ENCODE measurements around the gene ADARB1.
A peak's percentile ranks its signal among the peaks of the same experiment; 100 is the strongest.

Gene ADARB1

GRCh38 chr21:45056917-45057560 lies 17.3 kb upstream of the ADARB1 start:
- no peak for DNase-seq

- no peak for DNase-seq
These were observed 16.5 kb upstream of the ADARB1 start for GRCh38 chr21:45057886-45058285.

GRCh38 chr21:45059121-45059520 lies 15.3 kb upstream of the ADARB1 start:
- no peak for DNase-seq

- no peak for DNase-seq
These were observed 14.3 kb upstream of the ADARB1 start for GRCh38 chr21:45060089-45060488.

- DNase-seq = no peak
These were observed 13.6 kb upstream of the ADARB1 start for GRCh38 chr21:45060675-45061311.

GRCh38 chr21:45064091-45064490 lies 10.3 kb upstream of the ADARB1 start:
- DNase-seq = no peak

- DNase-seq = no peak
These were observed 9.6 kb upstream of the ADARB1 start for GRCh38 chr21:45064618-45065399.

- no peak for DNase-seq
These were observed 6.7 kb upstream of the ADARB1 start for GRCh38 chr21:45067462-45068285.

GRCh38 chr21:45069085-45069484 lies 5.3 kb upstream of the ADARB1 start:
- no peak for DNase-seq

- no peak for DNase-seq
These were observed 4.7 kb upstream of the ADARB1 start for GRCh38 chr21:45069711-45070110.

GRCh38 chr21:45071078-45071873 lies 3.1 kb upstream of the ADARB1 start:
- DNase-seq = no peak

- DNase-seq = no peak
These were observed 2.3 kb upstream of the ADARB1 start for GRCh38 chr21:45071874-45072737.

- DNase-seq = no peak
These were observed 1.6 kb upstream of the ADARB1 start for GRCh38 chr21:45072738-45073300.

- DNase-seq = peak; percentile 9
These were observed 906 bp upstream of the ADARB1 start for GRCh38 chr21:45073301-45074047.

- peak; percentile 14 for DNase-seq
These were observed 627 bp downstream of the ADARB1 start for GRCh38 chr21:45074818-45075595.

- DNase-seq = peak; percentile 26
These were observed 1.3 kb downstream of the ADARB1 start for GRCh38 chr21:45075596-45076244.

GRCh38 chr21:45076245-45076711 lies 1.9 kb downstream of the ADARB1 start:
- DNase-seq = peak; percentile 44

- DNase-seq = no peak
These were observed 4.0 kb downstream of the ADARB1 start for GRCh38 chr21:45078371-45078770.

GRCh38 chr21:45078877-45079281 lies 4.5 kb downstream of the ADARB1 start:
- peak; percentile 94 for DNase-seq

All from HCEC 1CT (cell line).